NOMO-1 (cell line): ENCODE results near the gene MRC2.
"Not testable (repeated sequence)": the region's sequence is repeated elsewhere in the genome, so short reads cannot be mapped to it uniquely, and the experiment has no call there.

ENCODE experiments used
- DNase-seq, 2 experiments: peaks; one replicate each; lab custom pipeline; 2025; ENCODE audit not compliant: unreplicated experiment in 2 of 2; lab: John Stamatoyannopoulos, UW

Gene MRC2

DNA sequence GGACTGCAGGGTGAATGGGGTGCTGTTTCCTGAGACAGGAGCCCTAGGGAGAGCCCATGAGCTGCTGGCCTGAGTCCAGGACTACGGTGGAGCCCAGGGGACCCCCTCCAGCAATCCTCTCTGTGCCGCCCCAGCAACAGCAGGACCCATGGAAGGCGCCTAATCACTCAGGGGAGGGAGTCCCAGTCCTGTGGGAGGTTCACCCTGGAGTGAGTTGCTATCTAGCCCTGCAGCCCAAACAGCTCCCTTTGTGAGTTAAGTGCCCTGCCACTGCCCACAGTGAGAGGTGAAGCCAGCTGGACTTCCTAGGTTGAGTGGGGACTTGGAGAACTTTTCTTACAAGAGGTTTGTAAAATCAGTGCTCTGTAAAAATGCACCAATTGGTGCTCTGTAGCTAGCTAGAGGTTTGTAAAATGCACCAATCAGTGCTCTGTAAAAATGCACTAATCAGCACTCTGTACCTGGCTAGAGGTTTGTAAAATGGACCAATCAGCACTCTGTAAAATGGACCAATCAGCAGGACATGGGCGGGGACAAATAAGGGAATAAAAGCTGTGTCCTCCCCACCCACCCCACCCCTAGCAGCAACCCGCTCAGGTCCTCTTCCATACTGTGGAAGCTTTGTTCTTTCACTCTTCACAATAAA lies 67.7 kb downstream of the MRC2 start:
- DNase-seq, result not testable (repeated sequence)

DNA sequence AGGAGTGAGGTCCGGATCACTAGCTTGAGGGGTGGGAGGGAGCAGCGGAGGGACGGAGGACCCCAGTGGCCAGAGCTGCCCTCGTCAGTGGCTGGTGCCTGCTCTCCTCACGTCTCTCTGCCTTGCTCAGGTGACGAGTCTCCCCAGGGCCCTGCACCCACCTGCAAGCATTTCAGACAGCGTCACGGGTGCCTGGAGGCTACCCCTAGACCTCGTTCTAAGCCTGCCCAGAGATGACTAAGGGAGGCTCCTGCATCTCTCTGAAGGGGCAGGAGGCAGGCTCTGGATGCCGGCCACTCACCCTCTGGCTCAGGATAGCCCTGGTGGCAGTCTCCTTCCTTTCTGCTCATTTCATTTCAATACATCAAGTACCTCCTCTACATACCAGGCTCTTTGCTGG lies 68.8 kb downstream of the MRC2 start:
- DNase-seq, result no peak

DNA sequence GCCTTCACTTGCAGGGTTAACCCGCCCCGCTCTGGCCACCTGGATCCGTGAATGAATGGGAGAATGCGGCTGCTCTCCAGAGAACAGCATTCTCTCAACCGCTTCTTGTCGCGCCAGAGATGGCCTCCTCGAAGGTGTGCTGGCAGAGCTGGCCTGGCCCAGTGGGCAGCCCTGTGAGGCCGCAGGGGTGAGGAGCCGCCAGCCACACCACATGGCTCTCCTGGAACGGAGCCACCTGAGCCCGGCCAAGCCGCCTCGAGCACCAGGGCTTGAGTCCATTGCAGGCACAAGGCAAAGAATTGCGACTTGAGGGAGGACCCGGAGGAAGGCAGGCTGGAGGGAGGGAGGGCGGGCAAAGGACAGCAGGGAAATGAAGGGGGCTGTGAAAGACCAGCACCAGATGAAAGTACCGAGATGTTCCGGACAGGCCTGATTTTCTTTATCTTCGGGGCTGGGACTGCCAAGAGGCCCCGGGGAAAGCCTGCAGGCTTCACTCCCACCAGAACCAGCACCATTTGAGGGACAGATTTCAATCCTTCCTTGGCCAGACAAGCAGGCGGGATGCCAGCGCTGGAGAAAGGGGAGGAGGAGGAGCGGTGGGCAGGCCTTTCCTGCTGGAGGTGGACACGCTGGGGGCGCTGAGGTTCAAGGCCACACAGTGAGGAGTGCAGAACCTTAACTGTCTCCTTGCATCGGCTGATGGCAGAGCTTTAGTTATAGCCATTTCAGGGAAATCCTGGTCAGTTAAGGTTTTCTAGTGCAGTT lies 69.4 kb downstream of the MRC2 start:
- DNase-seq, result no peak

DNA sequence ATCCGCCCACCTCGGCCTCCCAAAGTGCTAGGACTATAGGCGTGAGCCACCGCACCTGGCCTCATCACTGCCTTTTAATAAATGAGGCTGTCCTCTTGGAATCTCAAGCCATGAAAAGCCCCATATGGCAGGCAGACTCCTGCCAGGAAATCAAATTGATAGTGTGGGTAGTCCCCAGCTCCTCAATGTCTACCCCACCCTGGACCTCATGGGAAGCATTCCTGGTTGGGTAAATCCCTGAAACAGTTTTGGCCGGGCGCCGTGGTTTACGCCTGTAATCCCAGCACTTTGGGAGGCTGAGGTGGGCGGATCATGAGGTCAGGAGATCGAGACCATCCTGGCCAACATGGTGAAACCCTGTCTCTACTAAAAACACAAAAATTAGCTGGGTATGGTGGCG lies 71.0 kb downstream of the MRC2 start:
- DNase-seq, result not testable (repeated sequence)

DNA sequence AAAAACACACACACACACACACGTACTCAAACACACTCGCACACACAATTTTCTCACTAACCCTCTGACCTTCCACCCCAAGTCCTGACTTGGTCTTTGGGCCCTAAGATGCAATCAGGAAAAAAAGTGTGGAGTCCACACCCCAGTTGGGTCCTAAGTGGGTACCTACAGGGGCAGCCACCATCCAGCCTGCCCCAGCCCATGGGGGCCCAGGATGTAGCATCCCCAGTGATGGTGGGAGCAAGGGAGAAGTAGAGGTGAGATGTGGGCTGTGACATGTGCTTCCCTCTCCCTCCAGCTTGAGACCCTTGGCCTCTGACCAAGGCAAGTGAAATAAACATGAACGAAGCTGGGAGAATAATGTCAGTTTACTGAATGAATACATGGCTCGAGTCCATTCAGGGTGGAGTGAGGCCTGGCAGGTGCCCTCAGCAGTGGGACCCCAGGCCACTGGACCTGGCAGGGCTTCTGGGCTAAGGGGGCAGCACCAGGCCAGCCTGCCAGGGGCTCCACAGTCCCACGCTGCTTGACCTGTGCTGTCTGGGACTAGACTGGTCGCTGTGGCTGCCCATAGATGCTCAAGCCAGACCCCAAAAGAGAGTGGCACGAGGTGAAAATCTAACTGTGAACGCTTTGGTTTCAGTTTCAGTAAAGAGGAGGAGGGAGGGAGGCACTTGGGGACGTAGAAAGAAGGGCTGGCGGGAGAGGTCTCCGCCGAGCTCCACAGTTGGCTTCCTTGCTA lies 73.7 kb downstream of the MRC2 start:
- DNase-seq, result no peak

- no peak for DNase-seq
Measured at GRCh38 chr17:62701706-62702085, 74.2 kb downstream of the MRC2 start.

DNA sequence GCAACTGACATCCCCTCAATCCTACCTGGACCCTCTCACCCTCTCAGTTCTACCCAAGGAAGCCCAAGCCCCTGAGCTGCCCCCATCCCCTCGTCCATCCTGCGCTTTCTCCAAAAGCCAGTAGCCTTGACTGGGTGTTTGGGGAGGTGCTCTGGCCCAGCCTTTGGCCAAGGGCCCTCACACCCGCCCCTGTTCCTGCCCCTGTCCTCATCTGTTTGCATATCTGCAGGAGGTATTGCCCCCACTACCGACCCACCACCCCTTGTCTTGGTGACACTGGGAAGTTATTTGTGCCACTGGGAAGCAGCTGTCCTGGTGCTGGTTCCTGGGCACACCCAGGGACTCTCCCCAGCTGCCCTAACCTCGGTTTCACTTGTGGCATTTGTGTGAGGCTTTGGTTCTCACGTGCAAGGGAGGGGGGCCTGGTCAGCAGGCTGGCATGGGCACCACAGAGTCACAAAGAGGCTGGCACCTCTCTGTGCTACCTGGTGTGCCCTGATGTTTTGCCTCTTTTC lies 75.3 kb downstream of the MRC2 start:
- no peak for DNase-seq

DNA sequence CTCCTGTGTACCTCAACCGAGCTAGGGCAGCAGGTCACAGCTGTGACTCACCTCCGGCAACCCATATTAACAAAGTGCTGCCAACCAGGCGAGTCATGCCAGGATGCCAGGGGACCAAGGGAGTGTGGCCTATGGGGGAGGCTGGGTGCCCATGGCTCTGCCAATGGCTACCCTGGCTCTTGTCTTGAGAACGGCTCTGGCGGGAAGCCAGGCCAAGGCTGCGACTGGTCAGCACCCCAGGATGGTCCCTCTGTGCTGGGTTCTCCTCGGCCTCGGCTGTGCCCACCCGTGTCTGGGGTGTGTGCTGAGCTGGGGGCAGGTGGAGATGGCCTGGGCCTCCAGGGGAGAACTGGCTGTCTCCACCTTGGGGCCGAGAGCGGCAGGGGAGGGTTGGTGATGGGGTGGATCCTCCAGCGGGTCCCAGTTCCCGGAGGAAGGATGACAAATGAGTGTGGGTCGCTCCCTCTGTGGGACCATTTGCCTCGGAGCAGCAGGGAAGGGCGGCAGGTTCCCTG lies 75.8 kb downstream of the MRC2 start:
- no peak for DNase-seq

GRCh38 chr17:62703776-62704380 lies 76.4 kb downstream of the MRC2 start:
- peak; percentile 48 to 58 for DNase-seq

DNA sequence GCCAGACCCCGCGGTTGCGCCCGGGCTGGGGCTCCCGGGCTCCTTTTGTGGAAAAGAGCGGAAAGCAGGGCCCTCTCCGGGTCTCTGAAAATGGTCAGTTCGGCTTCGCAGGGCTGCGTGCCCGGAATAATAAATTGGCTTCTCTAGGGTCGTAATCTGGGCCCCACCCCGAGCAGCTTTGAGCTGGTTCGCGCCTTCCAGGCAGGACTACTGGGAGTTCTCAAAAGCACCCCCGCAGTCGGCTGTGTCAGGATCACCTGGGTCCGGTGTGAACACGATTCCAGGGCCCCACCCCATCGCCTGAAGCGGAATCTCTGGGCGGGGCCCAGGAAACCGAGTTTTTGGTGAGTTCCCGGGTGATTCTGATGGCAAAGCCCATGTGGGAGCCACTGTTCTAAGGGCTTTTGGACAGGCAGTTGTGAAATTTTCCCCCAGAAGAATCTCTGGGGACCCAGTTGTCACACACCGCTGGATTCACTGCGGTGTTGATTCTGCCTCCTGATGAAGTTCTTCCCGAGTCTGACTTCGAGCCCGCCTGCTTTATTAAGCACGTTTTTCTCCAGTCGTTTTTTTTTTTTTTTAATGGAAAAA lies 77.0 kb downstream of the MRC2 start:
- no peak for DNase-seq

DNA sequence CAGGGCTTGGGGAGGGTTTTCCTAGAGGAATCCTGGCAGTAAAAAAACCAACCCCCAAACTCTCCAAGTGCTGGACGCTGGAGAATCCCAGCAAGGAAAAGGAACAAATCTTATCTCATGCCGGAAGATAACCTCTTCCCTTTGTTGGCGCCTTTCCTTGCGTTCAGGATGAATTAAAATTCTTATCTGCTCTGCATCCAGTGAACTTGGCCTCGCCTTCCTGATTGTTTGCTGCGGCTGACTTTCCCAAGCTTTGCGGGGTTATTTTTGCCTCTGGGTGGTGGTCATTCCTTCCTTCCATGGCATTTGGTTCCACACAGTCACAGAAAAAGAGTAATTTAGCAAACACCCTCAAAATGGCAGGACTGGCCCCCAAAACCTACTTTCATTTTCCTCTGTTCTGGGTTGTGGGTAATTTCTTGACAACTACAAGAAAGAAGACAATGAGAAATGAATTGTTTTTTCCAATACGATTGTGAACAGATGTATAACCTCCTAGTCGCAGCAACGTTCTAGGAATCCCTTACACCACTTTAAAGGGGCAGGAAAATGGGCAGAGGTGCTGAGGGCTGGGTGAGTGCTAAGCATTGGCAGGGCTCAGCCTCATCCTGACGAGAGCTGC lies 77.8 kb downstream of the MRC2 start:
- no peak for DNase-seq

DNA sequence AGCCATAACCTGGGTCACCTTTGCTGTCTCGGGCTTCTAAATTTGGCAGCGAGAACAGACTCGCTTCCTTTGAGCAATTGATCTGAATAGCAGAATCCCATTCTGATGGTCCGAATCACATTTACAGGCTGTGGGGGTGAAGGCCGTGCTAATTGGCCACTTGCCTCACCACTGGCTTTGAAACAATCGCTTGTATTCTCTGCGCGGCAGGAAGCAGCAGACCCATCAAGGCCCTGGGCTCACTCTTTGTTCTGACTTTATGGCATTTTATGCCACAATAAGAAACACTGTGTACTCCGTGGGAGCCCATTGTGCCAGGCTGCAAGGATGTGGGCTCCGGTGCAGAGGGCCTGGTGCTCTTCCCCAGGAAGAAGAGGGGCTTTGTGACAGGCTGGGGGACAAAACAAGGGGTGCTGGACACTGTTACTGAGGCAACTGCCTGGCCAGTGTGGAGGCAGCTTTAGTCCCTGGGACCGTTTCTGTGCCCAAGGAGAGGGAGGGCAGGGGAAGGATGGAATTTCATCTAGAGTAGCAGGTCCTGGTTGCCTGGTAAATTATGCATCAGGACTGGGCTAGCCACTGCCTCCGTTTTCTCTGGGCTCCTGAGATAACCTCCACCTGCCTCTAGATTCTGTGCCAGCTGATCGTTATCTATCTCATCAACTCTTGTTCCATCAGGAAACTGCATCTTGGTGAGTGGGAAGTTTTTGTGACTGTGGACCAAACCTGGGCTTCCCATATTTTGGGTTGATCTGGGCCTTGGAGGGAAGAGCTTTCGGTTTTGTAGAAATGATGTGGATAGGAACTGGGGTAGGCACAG lies 78.5 kb downstream of the MRC2 start:
- no peak for DNase-seq

GRCh38 chr17:62706598-62707424 lies 79.3 kb downstream of the MRC2 start:
- DNase-seq, result no peak

GRCh38 chr17:62707425-62707739 lies 79.9 kb downstream of the MRC2 start:
- DNase-seq, result no peak

GRCh38 chr17:62708587-62708986 lies 81.1 kb downstream of the MRC2 start:
- DNase-seq, result no peak

DNA sequence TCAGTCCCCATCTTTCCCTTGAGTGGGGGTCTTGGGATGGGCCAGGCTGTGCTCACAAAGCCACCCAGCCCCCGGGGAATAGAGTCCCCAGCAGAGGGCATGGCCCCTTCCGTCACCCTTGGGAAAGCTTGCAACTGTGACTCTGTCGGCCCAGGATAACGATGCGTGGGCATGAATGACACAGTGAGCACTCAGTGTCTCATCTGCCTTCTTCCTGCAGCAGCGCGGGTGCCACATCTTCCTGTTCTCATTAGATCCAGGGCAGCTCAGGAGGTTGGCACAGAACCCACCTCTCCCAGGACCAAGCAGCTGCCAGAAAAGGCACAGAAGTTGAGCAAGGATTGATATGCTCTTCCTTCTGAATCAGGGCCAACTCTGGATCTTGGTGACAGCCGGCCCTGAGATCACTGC lies 84.7 kb downstream of the MRC2 start:
- no peak for DNase-seq

DNA sequence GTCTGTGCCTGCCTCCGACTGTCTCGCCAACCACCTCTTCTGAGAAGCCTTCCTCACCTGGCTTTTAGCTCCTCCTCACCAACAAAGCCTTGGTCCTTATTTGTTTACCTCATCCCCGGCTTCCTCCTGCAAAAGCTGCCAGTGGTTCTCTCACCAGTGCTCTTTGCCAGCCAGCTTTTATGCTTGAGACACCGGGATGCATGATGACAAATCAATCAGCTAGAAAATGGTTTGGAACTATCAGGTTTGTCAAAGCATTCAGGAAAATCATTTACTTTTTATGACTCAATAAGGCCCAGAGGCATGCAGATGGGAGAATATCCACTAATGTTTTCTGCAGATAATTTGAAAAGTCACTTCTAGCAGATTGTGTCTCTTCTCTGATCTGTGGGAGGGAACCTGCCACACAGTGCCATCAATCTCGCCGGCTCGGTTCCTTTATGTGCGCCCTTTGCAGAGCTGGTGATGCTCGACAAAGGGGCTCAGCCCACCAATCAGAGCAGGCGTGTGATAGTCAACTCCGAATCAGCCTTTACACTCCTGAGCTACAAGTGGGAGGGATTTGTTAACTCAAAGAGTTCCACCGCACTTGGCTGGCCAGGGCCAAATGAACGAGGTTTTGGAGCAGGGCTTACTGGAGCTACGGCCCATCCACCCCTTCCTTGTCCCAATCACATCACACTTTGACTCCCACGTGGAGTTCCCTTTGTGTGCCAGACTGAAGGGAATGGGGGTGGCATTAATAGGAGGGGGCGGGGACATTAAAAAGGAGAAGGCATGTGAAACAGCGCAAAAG lies 85.8 kb downstream of the MRC2 start:
- no peak for DNase-seq
